Ammon's horn (tissue), 1 donor: ENCODE results near the gene IQSEC2.

Source experiments
- DNase-seq: peaks from one replicate; pipeline ENCODE4 v3.0.0-alpha.2; 2016; ENCODE audit warnings: low spot score

Gene IQSEC2

DNA sequence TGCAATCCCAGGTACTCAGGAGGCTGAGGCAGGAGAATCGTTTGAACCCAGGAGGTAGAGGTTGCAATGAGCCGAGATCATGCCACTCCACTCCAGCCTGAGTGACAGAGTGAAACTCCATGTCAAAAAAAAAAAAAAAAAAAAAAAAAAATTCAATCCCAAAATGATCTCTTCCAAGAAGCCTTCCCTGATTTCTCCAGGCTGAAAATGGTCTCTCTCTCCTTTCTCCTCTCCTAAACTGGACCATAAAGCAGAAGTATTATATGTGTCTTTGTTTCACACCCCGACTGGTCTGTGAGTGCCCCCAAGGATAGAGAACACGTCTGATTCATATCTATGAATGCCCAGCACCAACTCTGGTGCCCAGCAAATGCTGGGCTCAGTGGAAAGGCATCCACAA lies 39.1 kb downstream of the IQSEC2 start:
- no peak for DNase-seq

DNA sequence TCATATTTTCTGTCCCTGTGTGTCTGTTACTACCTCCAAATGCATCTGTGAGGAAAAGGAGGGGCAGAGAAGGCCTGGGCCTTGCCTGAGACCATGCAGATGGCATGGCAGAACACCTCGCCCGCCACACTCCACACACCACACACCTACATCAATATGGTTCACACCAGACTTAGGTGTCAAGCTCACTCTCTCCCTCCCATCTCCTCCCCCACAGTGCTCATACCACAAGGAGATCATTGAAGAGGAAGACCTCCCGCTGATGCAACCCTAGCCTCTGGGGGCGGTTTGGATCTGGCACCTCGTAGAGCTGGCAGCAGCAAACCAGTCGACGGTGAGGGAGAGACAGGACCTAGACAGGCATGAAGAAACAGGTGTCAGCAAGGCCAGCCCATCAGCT lies 39.8 kb downstream of the IQSEC2 start:
- DNase-seq, result no peak

DNA sequence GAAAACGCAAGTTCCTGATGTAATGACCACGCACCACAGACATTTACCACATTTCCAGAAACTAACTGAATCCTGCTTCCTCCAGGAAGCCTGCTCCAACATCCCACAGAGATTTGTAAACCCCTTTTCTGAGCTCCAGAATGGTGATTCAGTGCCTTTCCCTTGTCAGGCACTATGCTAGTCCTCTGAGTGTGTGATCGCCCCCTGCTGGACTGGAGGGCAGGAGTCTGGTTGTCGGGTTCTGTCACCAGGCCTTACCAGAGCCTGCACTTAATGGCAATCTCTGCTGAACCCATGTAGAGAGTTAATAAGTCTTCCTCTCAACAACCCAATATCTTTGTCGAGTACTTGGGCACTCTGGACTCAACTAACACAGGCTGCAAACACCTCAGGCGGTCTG lies 41.9 kb downstream of the IQSEC2 start:
- DNase-seq, result no peak

DNA sequence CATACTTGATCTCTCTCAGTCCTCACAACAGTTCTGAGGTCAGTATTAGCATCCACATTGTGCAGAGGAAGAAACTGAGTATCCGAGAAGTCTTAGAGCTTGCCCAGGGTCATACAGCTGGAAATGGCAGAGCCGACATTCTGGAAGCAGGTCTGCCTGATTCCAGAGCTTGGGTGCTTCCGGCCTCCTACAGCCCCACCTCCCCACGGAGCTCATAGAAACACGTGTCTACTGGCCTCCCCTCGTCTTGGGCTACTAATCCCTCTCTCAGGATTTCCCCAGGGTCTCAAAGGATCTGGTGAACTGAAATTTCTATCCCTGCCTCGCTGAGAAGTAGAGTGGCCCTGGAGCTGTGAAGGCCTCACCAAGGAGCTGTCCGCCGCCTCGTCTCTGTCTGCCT lies 44.3 kb downstream of the IQSEC2 start:
- no peak for DNase-seq

DNA sequence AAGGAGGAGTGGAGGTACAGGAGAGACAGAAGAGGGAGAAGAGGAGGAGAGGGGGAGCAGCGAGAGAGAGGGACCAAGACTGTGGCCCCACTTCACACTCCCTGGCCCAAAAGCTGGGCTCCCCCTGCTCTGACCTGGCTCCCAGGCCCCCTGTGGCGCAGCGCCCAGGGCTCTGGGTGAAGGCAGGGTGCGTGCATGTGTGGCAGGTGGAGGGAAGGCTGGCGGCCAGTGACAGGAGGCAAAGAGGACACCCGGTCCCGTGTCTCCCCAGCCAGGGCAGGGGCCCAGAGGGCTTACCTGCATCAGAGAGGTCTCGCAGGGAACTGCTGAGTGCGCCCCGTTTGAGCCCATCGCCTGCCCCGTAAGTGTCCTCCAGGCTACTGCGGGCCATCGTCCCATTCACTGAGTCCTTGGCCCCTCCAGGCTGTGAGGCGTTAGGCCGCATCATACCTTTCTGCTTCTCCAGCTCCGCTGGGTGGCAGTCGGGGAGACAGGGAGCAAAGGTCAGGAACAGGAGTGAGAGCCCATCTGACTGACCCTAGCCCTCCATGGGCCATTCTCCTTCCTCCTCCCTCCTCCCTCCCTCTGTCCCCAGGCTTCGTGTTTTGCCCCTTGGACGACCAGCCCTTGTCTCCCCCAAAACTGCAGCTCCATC lies 45.2 kb downstream of the IQSEC2 start:
- no peak for DNase-seq

DNA sequence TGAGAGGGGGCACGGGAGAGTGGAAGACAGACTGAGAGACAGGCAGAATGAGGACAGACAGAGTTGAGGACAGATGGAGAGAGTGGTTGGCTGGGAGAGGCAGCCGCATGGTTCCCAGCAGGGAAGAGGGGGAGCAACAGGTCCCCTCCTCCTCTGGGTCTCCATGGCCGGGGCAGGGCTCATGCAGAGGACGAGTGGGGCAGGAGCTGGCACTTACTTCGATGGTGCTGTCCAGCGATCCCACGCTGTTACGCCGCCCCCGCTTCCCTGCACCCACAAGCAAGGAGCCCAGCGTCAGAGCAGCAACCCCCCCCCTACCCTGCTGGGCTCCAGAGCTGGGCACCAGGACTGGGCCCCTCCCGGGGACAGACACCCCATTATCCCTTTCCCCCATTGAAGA lies 45.8 kb downstream of the IQSEC2 start:
- DNase-seq, result no peak

DNA sequence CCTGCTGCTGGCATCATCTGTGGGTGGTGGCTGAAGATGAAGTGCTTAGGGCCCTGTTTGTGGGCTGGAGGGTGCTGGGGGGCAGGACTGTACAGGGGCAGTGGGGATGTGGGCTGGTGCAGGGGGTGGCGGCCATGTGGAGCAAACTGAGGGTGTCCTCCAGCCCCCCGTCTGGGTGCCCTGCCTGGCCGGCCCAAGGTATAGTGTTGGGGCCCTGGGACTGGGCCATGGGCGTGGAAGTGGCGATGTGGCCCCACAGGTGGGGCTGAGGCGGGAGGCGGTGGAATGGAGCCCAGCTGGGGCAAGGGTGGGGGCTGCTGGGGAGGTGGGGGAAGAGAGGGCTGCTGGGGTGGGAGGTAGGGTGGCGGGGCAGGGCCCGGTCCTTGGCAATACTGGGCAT lies 46.9 kb downstream of the IQSEC2 start:
- no peak for DNase-seq

DNA sequence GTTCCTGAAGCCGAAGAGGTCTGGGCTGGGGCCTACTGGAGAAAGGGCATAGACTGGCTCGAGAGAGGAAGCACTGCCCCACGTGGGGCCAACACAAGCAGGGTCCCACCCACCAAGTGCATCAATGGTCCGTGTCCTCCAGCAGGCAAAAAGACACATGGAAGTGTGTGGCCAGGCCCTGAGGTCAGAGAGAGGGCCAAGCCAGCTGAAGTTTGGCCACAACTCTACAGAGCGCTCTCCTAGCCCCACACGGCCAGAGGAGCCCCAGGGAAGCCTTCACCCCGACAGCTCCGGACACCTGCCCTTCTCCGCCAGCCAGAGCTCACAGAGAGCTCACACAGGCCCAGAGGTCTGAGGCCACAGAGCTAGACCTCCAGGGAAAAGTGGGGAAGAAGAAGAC lies 47.8 kb downstream of the IQSEC2 start:
- no peak for DNase-seq

DNA sequence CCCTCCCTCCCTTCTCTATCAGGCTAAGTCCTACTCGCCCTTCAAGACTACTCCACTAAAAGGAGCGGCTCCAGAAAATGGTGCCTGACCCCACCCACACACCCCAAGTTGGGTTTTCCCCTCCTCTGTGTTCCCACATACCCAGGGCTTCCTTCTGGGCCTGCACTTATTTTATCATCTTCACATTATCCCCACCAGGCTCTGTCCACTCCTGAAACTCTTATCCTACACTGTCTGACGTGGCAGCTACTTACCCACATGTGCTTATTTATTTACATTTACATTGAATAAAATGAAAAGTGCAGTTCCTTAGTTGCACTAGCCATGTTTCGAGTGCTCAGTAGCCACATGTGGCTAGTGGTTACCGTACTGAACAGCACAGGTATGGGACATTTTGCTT lies 51.3 kb downstream of the IQSEC2 start:
- no peak for DNase-seq

DNA sequence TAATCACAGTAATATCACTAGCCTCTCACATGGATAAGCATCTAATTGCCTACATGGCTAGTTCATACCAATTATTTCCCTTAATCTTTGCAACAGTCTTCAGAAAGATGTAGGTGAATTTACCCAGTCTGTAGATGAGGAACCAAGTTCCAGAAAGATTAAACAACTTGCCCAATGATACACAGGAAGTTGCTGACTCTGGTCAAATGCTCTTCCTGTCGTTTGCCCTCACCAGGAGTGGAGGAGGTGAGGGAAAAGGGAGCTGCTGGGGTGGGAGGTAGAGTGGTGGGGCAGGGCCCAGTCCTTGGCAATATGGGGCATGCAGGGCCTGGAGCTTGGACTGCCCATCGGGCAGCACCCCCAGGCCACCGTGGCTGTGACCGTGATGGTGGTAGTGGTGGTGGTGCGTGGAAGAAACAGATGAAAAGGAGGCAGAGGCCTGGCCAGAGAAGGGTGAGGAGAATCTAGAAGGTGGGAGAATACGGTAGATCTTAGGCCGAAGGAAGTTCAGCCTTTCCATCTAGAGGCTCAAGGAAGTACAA lies 54.1 kb downstream of the IQSEC2 start:
- DNase-seq, result no peak

DNA sequence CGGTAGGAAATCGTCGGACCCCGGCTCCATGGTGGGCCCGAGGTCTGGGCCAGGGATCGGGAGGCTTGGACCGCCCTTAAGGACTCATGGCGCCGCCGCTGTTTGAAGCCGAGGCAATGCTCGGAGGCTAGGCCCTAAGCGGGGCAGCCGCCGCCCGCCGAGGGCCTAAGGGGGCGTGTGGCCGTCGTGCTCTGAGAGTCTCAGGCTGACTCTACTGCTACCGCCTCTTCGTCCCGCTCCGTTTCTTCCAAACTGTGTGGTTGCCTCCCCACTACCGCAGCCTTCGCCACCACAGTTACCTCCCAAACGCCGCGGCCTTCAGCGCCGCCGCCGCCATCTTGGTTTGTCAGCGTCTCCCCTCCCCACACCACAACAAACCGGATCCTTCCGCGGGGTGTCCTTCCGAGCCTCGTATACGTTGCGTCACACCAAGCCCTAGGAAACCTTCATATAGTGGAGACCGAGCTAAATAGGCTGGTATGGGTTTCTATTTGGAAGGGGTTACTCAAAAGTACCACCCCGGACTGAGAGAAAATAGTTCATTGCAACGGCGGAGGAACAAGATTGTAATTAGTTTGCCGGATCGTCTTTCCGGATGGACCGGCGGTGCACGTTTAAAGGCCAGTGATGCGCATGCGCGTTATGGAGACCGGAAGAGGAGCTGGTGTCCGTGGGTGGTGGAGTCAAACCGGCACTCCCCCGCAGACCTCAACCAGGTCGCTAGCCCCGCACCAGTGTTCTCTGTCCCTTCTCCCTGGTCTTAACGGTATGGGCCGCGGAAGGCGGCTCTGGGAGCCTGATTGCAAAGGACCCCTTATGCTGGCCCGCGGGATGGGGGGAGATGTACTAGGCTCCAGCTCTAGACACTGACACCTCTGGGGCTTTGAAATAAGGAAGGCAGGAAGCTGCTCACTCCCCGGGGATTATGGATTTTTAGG lies 56.3 kb downstream of the IQSEC2 start, which contains the start of gene KDM5C:
Gene KDM5C, minus strand, starts transcription at position 348 of the 938 bp plus-strand sequence. Its CDS starts 318 bp downstream, at position 30.
- peak; percentile 88 for DNase-seq

DNA sequence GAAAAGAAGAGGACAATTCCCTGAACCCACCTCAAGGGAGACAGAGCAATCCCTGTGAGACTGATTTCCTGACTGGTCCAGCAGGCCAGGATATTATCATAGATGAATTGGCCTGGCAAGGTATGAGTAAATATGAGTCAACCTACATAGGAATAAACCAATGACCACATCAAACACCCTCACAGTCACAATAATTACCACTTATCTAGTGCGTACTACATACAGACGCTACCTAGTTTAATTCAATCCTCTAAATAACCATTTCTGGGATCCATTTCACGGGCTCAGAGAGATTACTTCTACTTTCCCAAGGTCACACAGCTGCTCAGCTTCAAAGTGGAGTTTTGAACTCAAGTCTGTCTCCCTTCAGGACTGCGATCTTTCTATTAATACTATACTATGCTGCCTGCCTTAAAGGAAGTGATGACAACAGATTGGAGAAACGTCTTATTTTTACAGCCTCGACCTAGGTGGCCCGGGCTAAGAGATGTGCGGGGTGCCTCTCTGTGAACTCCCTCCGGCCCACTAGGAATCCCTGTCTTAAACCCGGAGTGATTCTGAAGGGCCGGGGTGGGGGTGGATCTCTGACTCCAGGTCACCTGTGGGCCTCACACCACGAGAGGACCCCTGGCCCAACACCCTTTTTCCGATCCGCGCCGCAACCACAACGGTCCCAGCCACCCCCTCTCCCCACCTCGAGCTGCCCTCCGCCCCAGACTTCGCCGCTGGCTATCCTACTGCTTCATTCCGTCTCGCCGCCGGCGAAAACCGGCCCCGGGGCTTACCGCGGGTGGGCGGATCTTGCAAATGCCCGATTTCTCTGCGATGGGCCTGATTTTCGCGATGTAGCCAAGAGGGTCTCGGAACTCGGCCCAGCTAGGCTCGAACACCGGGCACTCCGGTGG lies 57.2 kb downstream of the IQSEC2 start:
- no peak for DNase-seq

DNA sequence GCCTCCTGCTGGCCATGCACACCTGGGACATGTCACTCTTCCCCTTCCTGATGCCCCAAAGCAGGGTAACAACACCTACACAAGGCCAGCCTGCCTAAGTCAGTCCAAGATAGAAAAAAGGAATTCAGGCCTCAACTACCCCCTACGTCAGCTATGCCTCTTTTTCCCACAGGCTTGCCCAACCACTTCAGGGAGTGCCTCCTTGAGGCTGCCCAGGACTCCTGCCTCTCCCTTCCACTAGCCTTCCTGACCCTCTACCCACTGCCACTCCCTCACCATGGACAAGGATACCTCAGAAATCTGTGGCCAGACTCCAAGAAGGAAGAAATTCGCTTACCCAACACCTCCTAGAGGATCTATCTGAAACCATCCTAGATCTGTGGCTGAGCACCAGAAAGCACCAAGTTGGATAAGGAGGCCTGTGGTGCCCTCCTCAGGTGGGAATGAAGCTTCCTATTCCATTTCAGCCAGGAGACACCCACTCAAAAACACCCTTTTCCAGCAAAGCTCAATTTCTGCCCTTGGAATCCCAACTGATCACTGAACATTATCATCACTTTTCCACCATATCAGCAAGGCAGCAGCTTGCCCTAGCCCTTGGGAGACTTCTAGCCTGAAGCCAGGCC lies 58.2 kb downstream of the IQSEC2 start:
- no peak for DNase-seq
